Measurements from ENCODE around the gene MICB. TPM values are rescaled to one million over a fixed set of nuclear protein-coding genes. Genes with fewer than 3 reads are reported as not detected.
"Not testable (repeated sequence)": the region's sequence is repeated elsewhere in the genome, so short reads cannot be mapped to it uniquely, and the experiment has no call there.

Gene MICB
- total RNA-seq, 1 experiment from 2014 or later, result 6.4 TPM

DNA sequence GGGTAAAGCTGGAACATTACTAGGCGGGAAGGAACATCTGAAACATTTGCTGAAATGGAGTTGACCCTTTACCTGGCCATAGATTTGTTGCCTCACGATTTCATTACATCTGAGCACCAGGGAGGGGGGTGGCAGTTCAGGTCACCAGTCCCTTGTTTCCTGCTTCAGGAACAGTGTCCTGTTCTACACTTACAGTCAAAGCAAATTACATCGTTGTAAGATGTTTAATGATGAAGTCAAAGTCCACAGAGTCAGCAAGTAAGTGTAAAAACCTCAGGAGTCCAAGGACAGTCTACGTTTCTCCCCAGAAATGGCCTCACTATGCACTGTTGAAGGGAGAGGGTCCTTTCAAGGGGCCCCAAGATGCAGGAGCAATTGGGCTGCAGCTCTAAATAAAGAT, 8.9 kb upstream of the MICB start:
- H3K36me3 Mint-ChIP-seq (ENCODE audit: insufficient read depth, unreplicated experiment), result no peaks in the 10 kb centered on the region
- H3K9me3 ChIP-seq, result no peaks in the 10 kb centered on the region
- ChIA-PET CTCF (no interaction called here), POLR2A (no interaction called here)
- H3K4me1 ChIP-seq, result no peaks in the 10 kb centered on the region
- no peaks in the 10 kb centered on the region for H3K36me3 ChIP-seq (ENCODE audit: control insufficient read depth, insufficient read depth, low read length)
- intact Hi-C loops (cut with micrococcal nuclease; ENCODE audit: unreplicated experiment), result no loop called here
- DNase-seq, result no peak
- H3K4me3 ChIP-seq (ENCODE audit: low read depth, low read length), result no peak overlapping the region
- BruUV-seq (replicated peaks), result no TSS peak
- H3K27me3 Mint-ChIP-seq (ENCODE audit: insufficient read depth, unreplicated experiment), result peaks cover 14% of the 10 kb centered on the region
- peaks cover 7% of the 10 kb centered on the region for H3K4me1 Mint-ChIP-seq (ENCODE audit: low read depth, unreplicated experiment)
- no peaks in the 10 kb centered on the region for H3K9me3 Mint-ChIP-seq (ENCODE audit: unreplicated experiment)
- no peak overlapping the region for H3K27ac Mint-ChIP-seq (ENCODE audit: unreplicated experiment)
- TF ChIP-seq, protein P1, sequence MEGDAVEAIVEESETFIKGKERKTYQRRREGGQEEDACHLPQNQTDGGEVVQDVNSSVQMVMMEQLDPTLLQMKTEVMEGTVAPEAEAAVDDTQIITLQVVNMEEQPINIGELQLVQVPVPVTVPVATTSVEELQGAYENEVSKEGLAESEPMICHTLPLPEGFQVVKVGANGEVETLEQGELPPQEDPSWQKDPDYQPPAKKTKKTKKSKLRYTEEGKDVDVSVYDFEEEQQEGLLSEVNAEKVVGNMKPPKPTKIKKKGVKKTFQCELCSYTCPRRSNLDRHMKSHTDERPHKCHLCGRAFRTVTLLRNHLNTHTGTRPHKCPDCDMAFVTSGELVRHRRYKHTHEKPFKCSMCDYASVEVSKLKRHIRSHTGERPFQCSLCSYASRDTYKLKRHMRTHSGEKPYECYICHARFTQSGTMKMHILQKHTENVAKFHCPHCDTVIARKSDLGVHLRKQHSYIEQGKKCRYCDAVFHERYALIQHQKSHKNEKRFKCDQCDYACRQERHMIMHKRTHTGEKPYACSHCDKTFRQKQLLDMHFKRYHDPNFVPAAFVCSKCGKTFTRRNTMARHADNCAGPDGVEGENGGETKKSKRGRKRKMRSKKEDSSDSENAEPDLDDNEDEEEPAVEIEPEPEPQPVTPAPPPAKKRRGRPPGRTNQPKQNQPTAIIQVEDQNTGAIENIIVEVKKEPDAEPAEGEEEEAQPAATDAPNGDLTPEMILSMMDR (IDR thresholded peaks at IDR 0.05; ENCODE audit: insufficient read depth in 1 of 2, low read depth in 1 of 2, low read length in 1 of 2, severe bottlenecking in 1 of 2, unreplicated experiment in 1 of 2), result no peak
- H3K4me3 Mint-ChIP-seq (ENCODE audit: unreplicated experiment), result no peak overlapping the region
- no peaks in the 10 kb centered on the region for H3K27me3 ChIP-seq (replicated peaks; ENCODE audit: control insufficient read depth, insufficient read depth, low read length)

- H3K27ac Mint-ChIP-seq (ENCODE audit: unreplicated experiment), result no peak overlapping the region
- no peaks in the 10 kb centered on the region for H3K36me3 Mint-ChIP-seq (ENCODE audit: insufficient read depth, unreplicated experiment)
- H3K4me1 ChIP-seq, result no peaks in the 10 kb centered on the region
- peaks cover 16% of the 10 kb centered on the region for H3K27me3 Mint-ChIP-seq (ENCODE audit: insufficient read depth, unreplicated experiment)
- TF ChIP-seq, protein P1 (IDR thresholded peaks at IDR 0.05; ENCODE audit: insufficient read depth in 1 of 2, low read depth in 1 of 2, low read length in 1 of 2, severe bottlenecking in 1 of 2, unreplicated experiment in 1 of 2), result no peak
- H3K4me3 Mint-ChIP-seq (ENCODE audit: unreplicated experiment), result no peak overlapping the region
- no peak overlapping the region for H3K4me3 ChIP-seq (ENCODE audit: low read depth, low read length)
- no peaks in the 10 kb centered on the region for H3K9me3 ChIP-seq
- no TSS peak for BruUV-seq (replicated peaks)
- POLR2A ChIA-PET, result no interaction called here
- no peaks in the 10 kb centered on the region for H3K36me3 ChIP-seq (ENCODE audit: control insufficient read depth, insufficient read depth, low read length)
- H3K9me3 Mint-ChIP-seq (ENCODE audit: unreplicated experiment), result no peaks in the 10 kb centered on the region
- H3K27me3 ChIP-seq (replicated peaks; ENCODE audit: control insufficient read depth, insufficient read depth, low read length), result no peaks in the 10 kb centered on the region
- intact Hi-C loops (cut with micrococcal nuclease; ENCODE audit: unreplicated experiment), result loop anchor here (5.0 to 10.0 kb wide), 2 partner anchors 37 to 85 kb away; partner anchors contain the start of genes MCCD1 and MICA
- no peak for DNase-seq
- CTCF ChIA-PET, result no interaction called here
- H3K4me1 Mint-ChIP-seq (ENCODE audit: low read depth, unreplicated experiment), result peaks cover 7% of the 10 kb centered on the region
Observed at GRCh38 chr6:31490115-31490873, 7.7 kb upstream of the MICB start.

DNA sequence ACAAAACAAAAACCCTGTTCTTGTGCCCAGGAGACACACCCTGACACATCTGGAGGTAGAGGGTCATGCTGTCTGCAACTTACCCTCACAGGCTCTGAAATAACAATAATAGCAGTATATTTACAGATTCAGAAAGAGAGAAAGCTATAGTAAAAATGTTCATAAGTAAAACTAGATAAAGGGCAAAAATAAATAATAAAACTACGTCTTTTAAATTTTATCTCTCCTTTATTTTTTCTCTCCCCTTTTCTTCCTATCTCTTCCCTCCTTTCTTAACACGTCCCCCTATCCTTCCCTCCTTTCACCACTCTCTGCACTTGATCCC, 4.4 kb upstream of the MICB start:
- intact Hi-C loops (cut with micrococcal nuclease; ENCODE audit: unreplicated experiment), result loop anchor here (1.0 to 10.0 kb wide), 4 partner anchors 34 to 105 kb away; partner anchors contain the start of genes ATP6V1G2, MCCD1 and MICA

More for the DNA sequence above, 4.4 kb upstream of the MICB start:
- peak overlapping the region; percentile 41 for H3K4me3 Mint-ChIP-seq (ENCODE audit: unreplicated experiment)
- H3K9me3 ChIP-seq; H3K27me3 ChIP-seq (replicated peaks; ENCODE audit: control insufficient read depth, insufficient read depth, low read length); POLR2A ChIA-PET; DNase-seq; H3K36me3 ChIP-seq (ENCODE audit: control insufficient read depth, insufficient read depth, low read length); H3K27ac Mint-ChIP-seq (ENCODE audit: unreplicated experiment); H3K9me3 Mint-ChIP-seq (ENCODE audit: unreplicated experiment); H3K36me3 Mint-ChIP-seq (ENCODE audit: insufficient read depth, unreplicated experiment); BruUV-seq (replicated peaks); H3K4me1 ChIP-seq: not testable (repeated sequence)
- CTCF ChIA-PET, result interaction anchor here (0.6 kb wide), 1 partner anchor 189 kb away, joined by 3 read pairs; no protein-coding TSS in a partner anchor
- H3K4me1 Mint-ChIP-seq (ENCODE audit: low read depth, unreplicated experiment), result peaks cover 18% of the 10 kb centered on the region
- peak overlapping the region; percentile 55; the same call in 1 of the 2 replicates for H3K4me3 ChIP-seq (ENCODE audit: low read depth, low read length)
- H3K27me3 Mint-ChIP-seq (ENCODE audit: insufficient read depth, unreplicated experiment), result peaks cover 19% of the 10 kb centered on the region
